ENCODE data around the gene RAB29.

Gene RAB29

GRCh38 chr1:205756552-205756951 is 18.7 kb downstream of the RAB29 start:
- Mint-ChIP-seq H3K4me1 (no peaks in the 10 kb centered on the region), H3K36me3 (peaks cover 5% of the 10 kb centered on the region), H3K4me3 (no peak overlapping the region), H3K27ac (no peak overlapping the region), H3K9me3 (no peaks in the 10 kb centered on the region)
- no peak for DNase-seq (ENCODE audit: low spot score in 2 of 2)
- no peak for ATAC-seq

- Mint-ChIP-seq H3K27ac (no peak overlapping the region), H3K4me3 (no peak overlapping the region), H3K9me3 (no peaks in the 10 kb centered on the region), H3K4me1 (peaks cover 14% of the 10 kb centered on the region), H3K36me3 (peaks cover 6% of the 10 kb centered on the region)
- DNase-seq (ENCODE audit: low spot score in 2 of 2) (no peak), ATAC-seq (no peak)
Observed at GRCh38 chr1:205754857-205755256, 20.4 kb downstream of the RAB29 start.

- Mint-ChIP-seq H3K36me3 (peaks cover 44% of the 10 kb centered on the region), H3K4me3 (peak overlapping the region; percentile 90), H3K9me3 (no peaks in the 10 kb centered on the region), H3K4me1 (peaks cover 39% of the 10 kb centered on the region), H3K27ac (peak overlapping the region; percentile 99)
- DNase-seq (ENCODE audit: low spot score in 2 of 2) = no peak
- no peak for ATAC-seq
Observed at GRCh38 chr1:205751036-205751651, 24.1 kb downstream of the RAB29 start.

GRCh38 chr1:205750138-205751035 is 24.9 kb downstream of the RAB29 start, which contains the start of gene NUCKS1:
NUCKS1 (minus strand) TSS chr1:205750182; CDS start chr1:205749973, 209 bp downstream.
- Mint-ChIP-seq H3K4me1 (peaks cover 39% of the 10 kb centered on the region), H3K9me3 (no peaks in the 10 kb centered on the region), H3K27ac (peak within 1 kb of the TSS; percentile 99), H3K4me3 (peak within 1 kb of the TSS; percentile 90), H3K36me3 (peaks cover 51% of the 10 kb centered on the region)
- peak; percentile 87 for ATAC-seq
- DNase-seq (ENCODE audit: low spot score in 2 of 2) = peak; percentile 73 to 95

GRCh38 chr1:205749234-205750137 is 25.8 kb downstream of the RAB29 start:
- Mint-ChIP-seq H3K4me3 (peak overlapping the region; percentile 90), H3K27ac (peak overlapping the region; percentile 99)
- ATAC-seq = peak; percentile 85

GRCh38 chr1:205748403-205749233 is 26.7 kb downstream of the RAB29 start:
- H3K9me3 Mint-ChIP-seq = no peaks in the 10 kb centered on the region
- peak; percentile 15 to 72 for DNase-seq (ENCODE audit: low spot score in 2 of 2)
- peak; percentile 52 for ATAC-seq
- H3K4me1 Mint-ChIP-seq = peaks cover 46% of the 10 kb centered on the region
- H3K4me3 Mint-ChIP-seq = peak overlapping the region; percentile 90
- peaks cover 60% of the 10 kb centered on the region for H3K36me3 Mint-ChIP-seq
- H3K27ac Mint-ChIP-seq = peak overlapping the region; percentile 99

More at GRCh38 chr1:205749234-205750137, 25.8 kb downstream of the RAB29 start:
- H3K9me3 Mint-ChIP-seq = no peaks in the 10 kb centered on the region
- H3K4me1 Mint-ChIP-seq = peaks cover 39% of the 10 kb centered on the region
- H3K36me3 Mint-ChIP-seq = peaks cover 60% of the 10 kb centered on the region
- peak; percentile 95 to 97 for DNase-seq (ENCODE audit: low spot score in 2 of 2)

- H3K27ac Mint-ChIP-seq = peak overlapping the region; percentile 68
- H3K9me3 Mint-ChIP-seq = no peaks in the 10 kb centered on the region
- DNase-seq (ENCODE audit: low spot score in 2 of 2) (no peak), ATAC-seq (no peak)
- peaks cover 53% of the 10 kb centered on the region for H3K4me1 Mint-ChIP-seq
- peaks cover 69% of the 10 kb centered on the region for H3K36me3 Mint-ChIP-seq
- peak overlapping the region; percentile 90 for H3K4me3 Mint-ChIP-seq
Observed at GRCh38 chr1:205746757-205747412, 28.4 kb downstream of the RAB29 start.

GRCh38 chr1:205744403-205744802 is 30.9 kb downstream of the RAB29 start:
- Mint-ChIP-seq H3K36me3 (peaks cover 82% of the 10 kb centered on the region), H3K9me3 (no peaks in the 10 kb centered on the region), H3K4me3 (no peak overlapping the region), H3K4me1 (peaks cover 48% of the 10 kb centered on the region), H3K27ac (no peak overlapping the region)
- no peak for DNase-seq (ENCODE audit: low spot score in 2 of 2)
- no peak for ATAC-seq

- ATAC-seq (no peak), DNase-seq (ENCODE audit: low spot score in 2 of 2) (no peak)
- Mint-ChIP-seq H3K9me3 (no peaks in the 10 kb centered on the region), H3K27ac (no peak overlapping the region), H3K36me3 (peaks cover 82% of the 10 kb centered on the region), H3K4me1 (peaks cover 52% of the 10 kb centered on the region), H3K4me3 (no peak overlapping the region)
Observed at GRCh38 chr1:205743977-205744376, 31.3 kb downstream of the RAB29 start.

- no peak for DNase-seq (ENCODE audit: low spot score in 2 of 2)
- Mint-ChIP-seq H3K4me3 (no peak overlapping the region), H3K4me1 (peaks cover 41% of the 10 kb centered on the region), H3K9me3 (no peaks in the 10 kb centered on the region), H3K36me3 (peaks cover 75% of the 10 kb centered on the region), H3K27ac (no peak overlapping the region)
- no peak for ATAC-seq
Observed at GRCh38 chr1:205741681-205742080, 33.6 kb downstream of the RAB29 start.

GRCh38 chr1:205739348-205740160 is 35.7 kb downstream of the RAB29 start:
- ATAC-seq (no peak), DNase-seq (ENCODE audit: low spot score in 2 of 2) (no peak)
- Mint-ChIP-seq H3K4me3 (no peak overlapping the region), H3K27ac (no peak overlapping the region), H3K36me3 (peaks cover 73% of the 10 kb centered on the region), H3K4me1 (peaks cover 43% of the 10 kb centered on the region), H3K9me3 (no peaks in the 10 kb centered on the region)

- Mint-ChIP-seq H3K9me3 (no peaks in the 10 kb centered on the region), H3K4me1 (peaks cover 37% of the 10 kb centered on the region), H3K27ac (no peak overlapping the region), H3K36me3 (peaks cover 83% of the 10 kb centered on the region), H3K4me3 (no peak overlapping the region)
- ATAC-seq (no peak), DNase-seq (ENCODE audit: low spot score in 2 of 2) (no peak)
Observed at GRCh38 chr1:205735218-205735617, 40.1 kb downstream of the RAB29 start.

GRCh38 chr1:205733438-205734175 is 41.7 kb downstream of the RAB29 start:
- DNase-seq (ENCODE audit: low spot score in 2 of 2) (no peak), ATAC-seq (no peak)
- peaks cover 83% of the 10 kb centered on the region for H3K36me3 Mint-ChIP-seq
- H3K9me3 Mint-ChIP-seq = no peaks in the 10 kb centered on the region
- H3K4me1 Mint-ChIP-seq = peaks cover 29% of the 10 kb centered on the region
- no peak overlapping the region for H3K27ac Mint-ChIP-seq
- H3K4me3 Mint-ChIP-seq = no peak overlapping the region

Data from stimulated activated effector memory CD8-positive, alpha-beta T cell treated with anti-CD3 and anti-CD28 coated beads, Interleukin-12 subunit alpha, Interleukin-12 subunit beta, amount 100 ng/mL, for 72 hours (primary cell).